ENCODE measurements around the gene KRTAP1-3.

GRCh38 chr17:41009301-41009760 lies 25.3 kb downstream of the KRTAP1-3 start:
- TF ChIP-seq ELF4 (IDR thresholded peaks at IDR 0.05): no peak
- TF ChIP-seq BHLHE40 (IDR thresholded peaks at IDR 0.05; ENCODE audit: borderline replicate concordance): no peak
- TF ChIP-seq CTBP1 (IDR thresholded peaks at IDR 0.05; ENCODE audit: borderline replicate concordance): no peak
- TF ChIP-seq TARDBP (IDR thresholded peaks at IDR 0.05): no peak
- TF ChIP-seq PKNOX1 (IDR thresholded peaks at IDR 0.05): no peak
- no peak for TF ChIP-seq NFRKB (IDR thresholded peaks at IDR 0.05)
- TF ChIP-seq SP1 (IDR thresholded peaks at IDR 0.05): no peak
- TF ChIP-seq L3MBTL2 (conservative IDR thresholded peaks at IDR 0.05): no peak
- TF ChIP-seq FOXA1 (IDR thresholded peaks at IDR 0.05): no peak
- TF ChIP-seq SUZ12 (IDR thresholded peaks at IDR 0.05): no peak
- TF ChIP-seq ZNF384 (IDR thresholded peaks at IDR 0.05): no peak

Measured in HEK293T (cell line).